Measurements from ENCODE around the gene DHX29.

- TF ChIP-seq CTCF (conservative IDR thresholded peaks at IDR 0.05 in 1 of 2, IDR thresholded peaks at IDR 0.05 in 1 of 2; ENCODE audit: low read depth in 1 of 2, low read length in 2 of 2): no peak
- TF ChIP-seq EZH2 (IDR thresholded peaks at IDR 0.05; ENCODE audit: low read length, missing control alignments): no peak
These were observed 16.5 kb downstream of the DHX29 start for GRCh38 chr5:55290991-55291390.
